Panc1 (cell line): ENCODE results near the gene MCU. TPM values are rescaled to one million over a fixed set of nuclear protein-coding genes. Genes with fewer than 3 reads are reported as not detected.

Experiments used
- ATAC-seq: fragments of 200-7000 bp; cut with Tn5 transposase; 2 replicates; pipeline ENCODE4 v1.9.1; 2020; ENCODE audit warnings: mild to moderate bottlenecking, moderate library complexity
- BruUV-seq: library from RNA; stranded (reverse); fragments of 400-500 nt; replicated peaks from 2 replicates; lab custom pipeline; 2021; lab: Mats Ljungman, UMichigan
- CTCF ChIA-PET: fragments of 300-600 bp; sonication (Branson Sonifier 250); formaldehyde crosslinking; loops from one replicate; lab custom pipeline; 2022; ENCODE audit warnings: antibody characterized with exemption; lab: Charles Lee
- POLR2A ChIA-PET: fragments of 300-600 bp; sonication (Branson Sonifier 250); formaldehyde crosslinking; loops from one replicate; lab custom pipeline; 2022; ENCODE audit warnings: antibody characterized with exemption; lab: Charles Lee
- DNase-seq: peaks from one replicate; pipeline ENCODE4 v3.0.0-alpha.2; 2010; ENCODE audit warnings: low read depth, low spot score
- H3K27ac ChIP-seq: 2 replicates; pipeline ENCODE4 v1.5.1; 2011; ENCODE audit warnings: mild to moderate bottlenecking, low read length, inconsistent platforms
- H3K27me3 ChIP-seq: fragments of 200-500 bp; sonication (Bioruptor generic); 2 replicates; pipeline ENCODE4 v1.6.0; 2014; ENCODE audit warnings: low read length, inconsistent platforms; ENCODE audit not compliant: control insufficient read depth, insufficient read depth
- H3K36me3 ChIP-seq: fragments of 200-500 bp; sonication (Bioruptor generic); 2 replicates; pipeline ENCODE4 v1.5.1; 2014; ENCODE audit warnings: inconsistent platforms, mild to moderate bottlenecking, low read length, moderate library complexity; ENCODE audit not compliant: control insufficient read depth, insufficient read depth
- H3K4me1 ChIP-seq: 2 replicates; pipeline ENCODE4 v1.5.1; 2011; ENCODE audit warnings: inconsistent platforms, mild to moderate bottlenecking, low read length, moderate library complexity; ENCODE audit not compliant: control insufficient read depth, insufficient read depth
- H3K4me3 ChIP-seq, 2 experiments: 2 replicates each; pipeline ENCODE4 v1.5.1; 2011 to 2012; ENCODE audit warnings: low read depth in 2 of 2, low read length in 2 of 2, mild to moderate bottlenecking in 2 of 2, inconsistent platforms in 1 of 2, moderate library complexity in 1 of 2
- H3K9me3 ChIP-seq: fragments of 200-500 bp; sonication (Bioruptor generic); 2 replicates; pipeline ENCODE4 v1.5.1; 2014; ENCODE audit warnings: low read depth, mild to moderate bottlenecking, inconsistent platforms, low read length, moderate library complexity; ENCODE audit not compliant: control insufficient read depth, insufficient read depth
- POLR2AphosphoS5 ChIP-seq: IDR thresholded peaks from 2 replicates; pipeline ENCODE4 v1.6.1; 2012; ENCODE audit warnings: mild to moderate bottlenecking, low read depth, low read length, moderate library complexity
- REST ChIP-seq, 2 experiments: IDR thresholded peaks; 2 replicates each; pipeline ENCODE4 v1.6.1; 2011 to 2012; ENCODE audit warnings: low read depth in 2 of 2, control low read depth in 1 of 2, low read length in 1 of 2, mild to moderate bottlenecking in 1 of 2, moderate library complexity in 1 of 2; ENCODE audit not compliant: insufficient read depth in 1 of 2
- SIN3A ChIP-seq: IDR thresholded peaks from 2 replicates; pipeline ENCODE4 v1.6.1; 2012; ENCODE audit warnings: low read depth, mild to moderate bottlenecking, low read length, moderate library complexity, borderline replicate concordance; ENCODE audit not compliant: insufficient read depth
- TCF7L2 ChIP-seq: IDR thresholded peaks from 2 replicates; pipeline ENCODE4 v1.6.1; 2011; ENCODE audit warnings: mild to moderate bottlenecking, low read depth, low read length, inconsistent platforms
- in situ Hi-C: cut with HindIII; loops from 2 replicates; pipeline ENCODE4 v1.10.0; 2016; ENCODE audit warnings: low sequenced_read_pairs, low pct_unique_long_range_greater_than_20kb
- intact Hi-C: fragments of 100-400 bp; cut with micrococcal nuclease; formaldehyde crosslinking; loops from one replicate; pipeline ENCODE4 v1.10.0; 2022; ENCODE audit not compliant: unreplicated experiment
- total RNA-seq: library from RNA; stranded (reverse); gene quantifications from one replicate; pipeline ENCODE4 v1.2.1, GENCODE V29; 2021; ENCODE audit not compliant: unreplicated experiment
- TF ChIP-seq, protein P1 (sequence below): fragments of 450-650 bp; IDR thresholded peaks from 2 replicates; pipeline ENCODE4 v1.5.1; 2017; ENCODE audit warnings: mild to moderate bottlenecking

MCU gene
- total RNA-seq, 1 experiment from 2014 or later: 31.6 TPM

DNA sequence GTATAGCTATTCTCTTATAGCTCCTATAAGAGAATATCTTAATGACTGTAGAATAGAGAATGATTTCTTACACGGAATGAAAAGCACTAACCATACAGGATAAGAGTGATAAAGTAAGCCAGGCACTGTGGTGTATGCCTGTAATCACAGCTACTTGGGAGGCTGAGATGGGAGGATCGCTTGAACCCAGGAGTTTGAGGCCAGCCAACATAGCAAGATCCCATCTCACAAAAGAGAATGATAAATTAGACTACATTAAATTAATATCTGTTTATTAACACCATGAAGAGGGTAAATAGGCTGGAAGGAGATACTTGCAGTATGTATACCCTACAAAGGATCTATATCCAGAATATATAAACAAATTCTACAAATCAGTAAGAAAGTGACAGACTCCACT is 189.3 kb downstream of the MCU start:
- in situ Hi-C loops (no loop called here), intact Hi-C loops (no loop called here)
- no peaks in the 10 kb centered on the region for H3K27me3 ChIP-seq
- CTCF ChIA-PET: no interaction called here
- TF ChIP-seq POLR2AphosphoS5: no peak
- TF ChIP-seq, protein P1, sequence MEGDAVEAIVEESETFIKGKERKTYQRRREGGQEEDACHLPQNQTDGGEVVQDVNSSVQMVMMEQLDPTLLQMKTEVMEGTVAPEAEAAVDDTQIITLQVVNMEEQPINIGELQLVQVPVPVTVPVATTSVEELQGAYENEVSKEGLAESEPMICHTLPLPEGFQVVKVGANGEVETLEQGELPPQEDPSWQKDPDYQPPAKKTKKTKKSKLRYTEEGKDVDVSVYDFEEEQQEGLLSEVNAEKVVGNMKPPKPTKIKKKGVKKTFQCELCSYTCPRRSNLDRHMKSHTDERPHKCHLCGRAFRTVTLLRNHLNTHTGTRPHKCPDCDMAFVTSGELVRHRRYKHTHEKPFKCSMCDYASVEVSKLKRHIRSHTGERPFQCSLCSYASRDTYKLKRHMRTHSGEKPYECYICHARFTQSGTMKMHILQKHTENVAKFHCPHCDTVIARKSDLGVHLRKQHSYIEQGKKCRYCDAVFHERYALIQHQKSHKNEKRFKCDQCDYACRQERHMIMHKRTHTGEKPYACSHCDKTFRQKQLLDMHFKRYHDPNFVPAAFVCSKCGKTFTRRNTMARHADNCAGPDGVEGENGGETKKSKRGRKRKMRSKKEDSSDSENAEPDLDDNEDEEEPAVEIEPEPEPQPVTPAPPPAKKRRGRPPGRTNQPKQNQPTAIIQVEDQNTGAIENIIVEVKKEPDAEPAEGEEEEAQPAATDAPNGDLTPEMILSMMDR: no peak
- no peak for TF ChIP-seq REST (IDR thresholded peaks at IDR 0.05; ENCODE audit: insufficient read depth in 1 of 2, low read depth in 2 of 2, low read length in 1 of 2)
- TF ChIP-seq SIN3A: no peak
- TF ChIP-seq TCF7L2: no peak
- no peaks in the 10 kb centered on the region; the same call in 1 of the 2 replicates for H3K9me3 ChIP-seq
- no peaks in the 10 kb centered on the region for H3K4me1 ChIP-seq
- no peak overlapping the region for H3K4me3 ChIP-seq
- ATAC-seq: no peak
- BruUV-seq: no TSS peak
- POLR2A ChIA-PET: no interaction called here
- no peak for DNase-seq
- no peaks in the 10 kb centered on the region for H3K36me3 ChIP-seq
- no peak overlapping the region for H3K27ac ChIP-seq

- ATAC-seq (no peak), DNase-seq (no peak)
- intact Hi-C loops (no loop called here), in situ Hi-C loops (no loop called here)
- no peak overlapping the region for H3K27ac ChIP-seq
- TF ChIP-seq, protein P1: no peak
- TF ChIP-seq POLR2AphosphoS5: no peak
- TF ChIP-seq REST (IDR thresholded peaks at IDR 0.05; ENCODE audit: insufficient read depth in 1 of 2, low read depth in 2 of 2, low read length in 1 of 2): no peak
- TF ChIP-seq TCF7L2: no peak
- no peak for TF ChIP-seq SIN3A
- no peaks in the 10 kb centered on the region for H3K36me3 ChIP-seq
- BruUV-seq: no TSS peak
- H3K27me3 ChIP-seq: no peaks in the 10 kb centered on the region
- POLR2A ChIA-PET: no interaction called here
- CTCF ChIA-PET: no interaction called here
- H3K4me1 ChIP-seq: no peaks in the 10 kb centered on the region
- no peak overlapping the region for H3K4me3 ChIP-seq
- no peaks in the 10 kb centered on the region; the same call in 1 of the 2 replicates for H3K9me3 ChIP-seq
Observed at GRCh38 chr10:72883861-72884260, 191.9 kb downstream of the MCU start.
